D721Med (cell line): ENCODE results near the gene GPC3.

Experiments
- DNase-seq: peaks from one replicate; pipeline ENCODE4 v3.0.0; 2011; ENCODE audit warnings: low spot score; ENCODE audit not compliant: insufficient read length
- FAIRE-seq: peaks from 2 replicates; lab custom pipeline; 2011; peaks lifted over from hg19 to GRCh38; lab: Jason Lieb, UNC
- TF ChIP-seq, protein P1 (sequence below): IDR thresholded peaks from 2 replicates; pipeline ENCODE4 v1.5.1; 2012; ENCODE audit warnings: mild to moderate bottlenecking, control low read depth; ENCODE audit not compliant: insufficient read depth; ENCODE audit errors: missing control alignments

GPC3 gene

GRCh38 chrX:133660281-133660680 lies 325.1 kb downstream of the GPC3 start:
- DNase-seq (no peak), FAIRE-seq (no peak)

DNA sequence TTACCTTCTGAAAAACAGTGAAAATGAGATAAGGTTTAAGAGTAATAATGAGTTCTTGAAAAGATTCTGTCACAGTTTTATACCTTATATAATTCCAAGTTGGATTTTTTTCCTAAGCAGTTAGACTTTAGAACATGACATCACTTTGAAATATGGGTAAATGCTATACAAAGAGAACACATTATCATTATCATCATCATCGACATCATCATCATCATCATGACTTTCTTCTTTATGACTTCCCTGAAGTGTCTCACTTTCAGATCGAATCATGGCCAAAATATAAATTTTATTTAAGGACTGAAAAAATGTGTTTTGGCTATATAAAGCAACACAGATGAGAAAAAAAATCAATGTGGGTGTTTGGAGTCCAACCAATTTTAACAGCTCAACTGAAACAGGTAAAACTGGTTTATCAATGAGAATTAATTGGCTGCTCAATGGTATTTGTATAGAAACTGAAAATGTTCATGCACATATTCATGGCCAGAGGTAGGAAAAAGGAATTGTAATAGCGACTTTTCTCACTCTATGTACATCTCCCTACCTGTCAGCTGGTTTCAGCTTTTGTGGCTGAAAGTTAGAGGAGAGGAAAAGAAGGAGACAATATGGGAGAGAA lies 327.0 kb downstream of the GPC3 start:
- FAIRE-seq (no peak), DNase-seq (no peak)
- TF ChIP-seq, protein P1, sequence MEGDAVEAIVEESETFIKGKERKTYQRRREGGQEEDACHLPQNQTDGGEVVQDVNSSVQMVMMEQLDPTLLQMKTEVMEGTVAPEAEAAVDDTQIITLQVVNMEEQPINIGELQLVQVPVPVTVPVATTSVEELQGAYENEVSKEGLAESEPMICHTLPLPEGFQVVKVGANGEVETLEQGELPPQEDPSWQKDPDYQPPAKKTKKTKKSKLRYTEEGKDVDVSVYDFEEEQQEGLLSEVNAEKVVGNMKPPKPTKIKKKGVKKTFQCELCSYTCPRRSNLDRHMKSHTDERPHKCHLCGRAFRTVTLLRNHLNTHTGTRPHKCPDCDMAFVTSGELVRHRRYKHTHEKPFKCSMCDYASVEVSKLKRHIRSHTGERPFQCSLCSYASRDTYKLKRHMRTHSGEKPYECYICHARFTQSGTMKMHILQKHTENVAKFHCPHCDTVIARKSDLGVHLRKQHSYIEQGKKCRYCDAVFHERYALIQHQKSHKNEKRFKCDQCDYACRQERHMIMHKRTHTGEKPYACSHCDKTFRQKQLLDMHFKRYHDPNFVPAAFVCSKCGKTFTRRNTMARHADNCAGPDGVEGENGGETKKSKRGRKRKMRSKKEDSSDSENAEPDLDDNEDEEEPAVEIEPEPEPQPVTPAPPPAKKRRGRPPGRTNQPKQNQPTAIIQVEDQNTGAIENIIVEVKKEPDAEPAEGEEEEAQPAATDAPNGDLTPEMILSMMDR, result no peak

More at GRCh38 chrX:133660281-133660680, 325.1 kb downstream of the GPC3 start:
- TF ChIP-seq, protein P1, result no peak

GRCh38 chrX:133655275-133656265 lies 329.8 kb downstream of the GPC3 start:
- FAIRE-seq (no peak), DNase-seq (no peak)
- TF ChIP-seq, protein P1, result no peak

- no peak for DNase-seq
- TF ChIP-seq, protein P1, result no peak
- no peak for FAIRE-seq
Measured at GRCh38 chrX:133654811-133655210, 330.6 kb downstream of the GPC3 start.

DNA sequence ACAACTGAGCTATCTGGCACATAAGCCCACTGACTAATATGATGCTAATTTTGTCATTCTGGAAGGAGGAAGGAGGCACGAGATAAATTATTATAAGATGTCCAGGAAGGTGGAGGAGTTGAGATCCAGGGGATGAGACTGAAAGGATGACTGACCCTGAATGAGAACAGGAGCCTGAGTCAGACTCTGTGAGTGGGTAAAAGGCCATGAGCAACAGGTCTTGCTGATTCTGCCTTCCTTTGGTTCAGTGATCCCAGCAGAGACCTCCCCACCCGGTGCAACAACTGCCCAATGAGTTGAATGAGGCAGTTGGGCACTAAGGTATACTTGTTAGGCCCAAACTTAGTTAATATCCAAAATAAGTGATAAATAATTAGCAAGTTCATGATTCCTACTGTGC lies 332.0 kb downstream of the GPC3 start:
- DNase-seq (no peak), FAIRE-seq (no peak)
- TF ChIP-seq, protein P1, result no peak

DNA sequence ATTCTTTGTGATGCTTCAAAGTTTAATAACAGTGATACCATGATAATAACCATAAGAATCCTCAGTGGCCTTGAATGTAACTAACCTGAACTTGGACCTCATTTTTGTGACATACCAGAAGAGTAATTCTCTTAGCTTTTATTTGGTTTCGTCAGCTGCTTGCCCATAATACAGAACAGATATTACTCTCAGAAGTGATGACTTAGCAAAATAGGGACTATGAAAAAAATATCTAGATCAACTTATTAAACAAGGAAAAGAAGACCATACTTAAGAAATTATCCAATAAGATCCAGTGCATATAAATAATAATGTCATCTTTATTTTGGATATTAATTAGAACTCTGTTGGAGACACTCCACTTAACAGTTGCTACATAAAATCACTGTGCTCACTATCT lies 333.2 kb downstream of the GPC3 start:
- TF ChIP-seq, protein P1, result no peak
- DNase-seq (no peak), FAIRE-seq (no peak)

DNA sequence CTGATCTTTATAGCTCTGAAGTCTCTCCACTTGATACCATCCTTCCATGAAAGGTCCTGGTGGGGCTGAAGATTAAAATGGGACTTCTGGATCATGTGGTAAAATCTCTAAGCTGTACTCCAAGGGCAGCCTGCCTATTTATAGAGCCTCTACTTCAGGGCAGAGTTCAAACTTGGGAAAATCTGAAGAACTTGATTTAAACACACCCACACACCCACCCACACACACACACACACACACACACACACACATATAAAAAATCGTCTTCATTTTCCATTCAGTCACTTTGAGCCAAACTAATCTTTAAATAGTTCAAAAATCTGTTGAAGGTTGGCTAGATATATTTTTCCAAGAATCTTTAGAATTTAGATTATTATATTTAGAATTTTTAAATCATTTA lies 335.2 kb downstream of the GPC3 start:
- DNase-seq (no peak), FAIRE-seq (no peak)
- TF ChIP-seq, protein P1, result no peak
